ENCODE measurements around the gene SNX24. TPM values are rescaled to one million over a fixed set of nuclear protein-coding genes. Genes with fewer than 3 reads are reported as not detected.

The SNX24 gene
- total and polyA plus RNA-seq, 9 of the 15 experiments (the other 6 are each of a cell fraction or from before 2014, with no cell fraction given), result 5.3 to 10.1 (median 7.9) TPM

DNA sequence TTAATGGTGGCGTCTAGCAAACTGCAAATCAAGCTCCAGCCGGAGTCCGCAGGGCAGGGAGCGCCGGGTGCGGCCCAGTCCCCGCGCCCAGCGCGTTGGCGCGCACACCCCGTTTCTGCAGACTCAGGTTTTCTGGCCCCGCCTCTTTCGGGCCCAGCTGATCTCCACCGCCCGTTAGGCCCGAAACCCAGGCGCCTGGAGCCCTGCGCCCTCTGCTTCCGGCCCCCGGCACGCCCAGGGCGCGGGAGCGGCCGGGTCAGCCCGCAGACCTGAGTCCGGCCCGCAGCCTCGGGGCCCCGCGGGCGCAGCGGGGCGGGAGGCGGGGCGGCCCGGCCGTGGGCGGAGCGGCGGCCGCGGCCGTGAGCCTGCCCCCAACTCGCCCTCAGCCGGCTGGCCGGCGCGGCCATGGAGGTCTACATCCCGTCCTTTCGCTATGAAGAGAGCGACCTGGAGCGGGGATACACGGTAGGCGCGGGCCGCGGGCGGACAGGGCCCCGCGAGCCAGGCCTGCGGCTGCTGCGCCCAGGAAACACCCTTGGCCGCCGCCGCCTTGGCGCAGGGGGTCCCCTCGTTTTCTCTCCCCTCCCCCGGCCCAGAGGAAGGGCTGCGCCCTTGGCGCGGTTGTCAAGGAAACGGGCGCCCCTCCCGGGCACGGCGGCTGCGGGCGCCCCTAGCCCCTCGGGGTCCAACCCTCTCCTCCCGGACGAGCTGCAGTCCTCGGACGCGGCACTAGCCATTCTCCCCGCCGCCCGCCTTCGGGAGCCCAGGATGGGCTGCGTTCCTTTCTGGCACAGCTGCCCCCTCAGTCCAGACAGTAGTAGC lies at the start of gene SNX24 (continued):
- peak; percentile 83 for TF ChIP-seq RFX1 (IDR thresholded peaks at IDR 0.05)
- TF ChIP-seq, protein P1, sequence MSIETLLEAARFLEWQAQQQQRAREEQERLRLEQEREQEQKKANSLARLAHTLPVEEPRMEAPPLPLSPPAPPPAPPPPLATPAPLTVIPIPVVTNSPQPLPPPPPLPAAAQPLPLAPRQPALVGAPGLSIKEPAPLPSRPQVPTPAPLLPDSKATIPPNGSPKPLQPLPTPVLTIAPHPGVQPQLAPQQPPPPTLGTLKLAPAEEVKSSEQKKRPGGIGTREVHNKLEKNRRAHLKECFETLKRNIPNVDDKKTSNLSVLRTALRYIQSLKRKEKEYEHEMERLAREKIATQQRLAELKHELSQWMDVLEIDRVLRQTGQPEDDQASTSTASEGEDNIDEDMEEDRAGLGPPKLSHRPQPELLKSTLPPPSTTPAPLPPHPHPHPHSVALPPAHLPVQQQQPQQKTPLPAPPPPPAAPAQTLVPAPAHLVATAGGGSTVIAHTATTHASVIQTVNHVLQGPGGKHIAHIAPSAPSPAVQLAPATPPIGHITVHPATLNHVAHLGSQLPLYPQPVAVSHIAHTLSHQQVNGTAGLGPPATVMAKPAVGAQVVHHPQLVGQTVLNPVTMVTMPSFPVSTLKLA (conservative IDR thresholded peaks at IDR 0.05), result peak in 1 of 2 experiments; percentile 54; a peak in 1 of 4 replicates
- TF ChIP-seq ATF1 (CRISPR knock-in tag; IDR thresholded peaks at IDR 0.05), result no peak
- TF ChIP-seq ATF1 (tag; IDR thresholded peaks at IDR 0.05), result 0 out of 2 replicates have a peak, but pooled peaks have one; percentile 6
- TF ChIP-seq NONO (IDR thresholded peaks at IDR 0.05; ENCODE audit: low read depth in 2 of 2, low read length in 1 of 2), result peak in 1 of 2 experiments; percentile 91; a peak in 1 of 4 replicates
- TF ChIP-seq HNRNPL (IDR thresholded peaks at IDR 0.05; ENCODE audit: low read depth, low read length), result 0 out of 2 replicates have a peak, but pooled peaks have one; percentile 34
- no peak for TF ChIP-seq NBN (IDR thresholded peaks at IDR 0.05; ENCODE audit: low read depth)
- TF ChIP-seq MAFF (IDR thresholded peaks at IDR 0.05; ENCODE audit: low read length), result peak; percentile 64; the same call in 1 of the 2 replicates
- peak; percentile 72 for TF ChIP-seq PCBP1 (IDR thresholded peaks at IDR 0.05; ENCODE audit: low read depth, low read length, poor library complexity, severe bottlenecking)
- peak in 2 of 3 experiments; percentile 4 to 74 for TF ChIP-seq YY1 (IDR thresholded peaks at IDR 0.05; ENCODE audit: borderline replicate concordance in 1 of 3, control insufficient read depth in 1 of 3, extremely low read depth in 1 of 3, insufficient read depth in 3 of 3, insufficient read length in 1 of 3, insufficient replicate concordance in 2 of 3, low read depth in 1 of 3, low read length in 2 of 3)
- peak; percentile 96 for TF ChIP-seq C11orf30 (IDR thresholded peaks at IDR 0.05; ENCODE audit: low read depth)
- TF ChIP-seq MYNN (IDR thresholded peaks at IDR 0.05), result no peak
- no peak for TF ChIP-seq MYNN (CRISPR knock-in tag; IDR thresholded peaks at IDR 0.05)
- TF ChIP-seq CBX1 (IDR thresholded peaks at IDR 0.05; ENCODE audit: low read depth), result 0 out of 2 replicates have a peak, but pooled peaks have one; percentile 22
- TF ChIP-seq ZNF12 (CRISPR knock-in tag; IDR thresholded peaks at IDR 0.05), result 0 out of 2 replicates have a peak, but pooled peaks have one; percentile 32
- 0 out of 2 replicates have a peak, but pooled peaks have one; percentile 26 for TF ChIP-seq RNF2 (IDR thresholded peaks at IDR 0.05)
- TF ChIP-seq PHTF2 (CRISPR knock-in tag; IDR thresholded peaks at IDR 0.05), result no peak
- peak; percentile 79; the same call in 1 of the 2 replicates for TF ChIP-seq L3MBTL2 (IDR thresholded peaks at IDR 0.05)
- peak; percentile 97 for TF ChIP-seq ZNF316 (IDR thresholded peaks at IDR 0.05)
- peak; percentile 18; the same call in 1 of the 2 replicates for TF ChIP-seq EP300 (IDR thresholded peaks at IDR 0.05; ENCODE audit: low read length)
- TF ChIP-seq HMGN3 (IDR thresholded peaks at IDR 0.05; ENCODE audit: borderline replicate concordance, extremely low read depth, insufficient read length, low read depth, low read length), result peak; percentile 80
- no peak for TF ChIP-seq SMAD1 (IDR thresholded peaks at IDR 0.05; ENCODE audit: low read depth, low read length, partially characterized antibody)
- no peak for TF ChIP-seq LCOR (CRISPR knock-in tag; IDR thresholded peaks at IDR 0.05)
- TF ChIP-seq MCM2 (IDR thresholded peaks at IDR 0.05; ENCODE audit: low read depth), result no peak
- 0 out of 2 replicates have a peak, but pooled peaks have one; percentile 11 for TF ChIP-seq ZNF384 (IDR thresholded peaks at IDR 0.05; ENCODE audit: low read depth, low read length)
